B cell (primary cell): ENCODE data around the gene DIRAS3. TPM values are rescaled to one million over a fixed set of nuclear protein-coding genes. Genes with fewer than 3 reads are reported as not detected.

ENCODE experiments used
- ATAC-seq: fragments of 200-7000 bp; cut with Tn5 transposase; one replicate; pipeline ENCODE4 v1.10.0; 2021; ENCODE audit warnings: low read depth, mild to moderate bottlenecking, moderate number of reproducible peaks, moderate library complexity
- CTCF ChIA-PET: fragments of 350-600 bp; sonication (Branson Sonifier 250); formaldehyde crosslinking; loops from one replicate; lab custom pipeline; 2021; ENCODE audit warnings: antibody characterized with exemption, inconsistent platforms; lab: Charles Lee
- POLR2A ChIA-PET: fragments of 350-600 bp; sonication (Branson Sonifier 250); formaldehyde crosslinking; loops from one replicate; lab custom pipeline; 2021; ENCODE audit warnings: antibody characterized with exemption; lab: Charles Lee
- DNase-seq: peaks from one replicate; pipeline ENCODE4 v3.0.0; 2013
- H2AFZ ChIP-seq: 2 replicates; pipeline ENCODE4 v1.6.1; 2012; ENCODE audit warnings: mild to moderate bottlenecking, low read depth, low read length; ENCODE audit not compliant: insufficient read depth, poor library complexity, severe bottlenecking
- H3K27ac ChIP-seq, 2 donors: 1 replicate in 1 of 2; 2 replicates in 1 of 2; pipeline ENCODE4 v1.5.1; 2012 to 2013; ENCODE audit warnings: low read length in 2 of 2, mild to moderate bottlenecking in 2 of 2, moderate library complexity in 1 of 2
- H3K27me3 ChIP-seq, 4 experiments: fragments of 200-600 bp in 1 of 4; sonication (generic) in 1 of 4; replicated peaks in 1 of 4; 1 replicate in 2 of 4; 2 replicates in 2 of 4; pipeline versions ENCODE4 v1.6.1 to v1.7.0; 2013 to 2016; ENCODE audit warnings: low read length in 3 of 4, mild to moderate bottlenecking in 2 of 4, mixed read lengths in 1 of 4, moderate library complexity in 1 of 4; ENCODE audit not compliant: insufficient read depth in 4 of 4, control insufficient read depth in 3 of 4; ENCODE audit errors: control extremely low read depth in 1 of 4
- H3K36me3 ChIP-seq, 2 experiments: replicated peaks in 1 of 2; 1 replicate in 1 of 2; 2 replicates in 1 of 2; pipeline versions ENCODE4 v1.6.1 to v1.7.1; 2013; ENCODE audit warnings: low read length in 1 of 2; ENCODE audit not compliant: insufficient read depth in 2 of 2, control insufficient read depth in 1 of 2; ENCODE audit errors: control extremely low read depth in 1 of 2, extremely low read depth in 1 of 2
- H3K4me1 ChIP-seq, 2 donors: fragments of 200-600 bp in 1 of 2; sonication (generic) in 1 of 2; 1 replicate in 1 of 2; 2 replicates in 1 of 2; pipeline versions ENCODE4 v1.5.1 to v1.6.1; 2013 to 2017; ENCODE audit warnings: low read length in 2 of 2; ENCODE audit not compliant: control insufficient read depth in 2 of 2, insufficient read depth in 2 of 2
- H3K4me2 ChIP-seq: replicated peaks from 2 replicates; pipeline ENCODE3; 2012; ENCODE audit warnings: mild to moderate bottlenecking, low read depth, low read length; ENCODE audit not compliant: poor library complexity, severe bottlenecking
- H3K4me3 ChIP-seq, 5 experiments: fragments of 200-600 bp in 1 of 5; sonication (generic) in 1 of 5; 1 replicate in 3 of 5; 2 replicates in 2 of 5; pipeline versions ENCODE4 v1.5.1 to v1.7.0; 2011 to 2016; ENCODE audit warnings: low read length in 4 of 5, mild to moderate bottlenecking in 4 of 5, low read depth in 2 of 5, control low read depth in 1 of 5, moderate library complexity in 1 of 5; ENCODE audit not compliant: insufficient read depth in 1 of 5; ENCODE audit errors: control extremely low read depth in 1 of 5, extremely low read depth in 1 of 5
- H3K79me2 ChIP-seq: fragments of 200-600 bp; sonication (generic); one replicate; pipeline ENCODE4 v1.6.0; 2016; ENCODE audit warnings: low read length; ENCODE audit not compliant: control insufficient read depth, insufficient read depth
- H3K9ac ChIP-seq: fragments of 200-600 bp; sonication (generic); 2 replicates; pipeline ENCODE4 v1.6.1; 2017; ENCODE audit warnings: mild to moderate bottlenecking, low read length, moderate library complexity
- H3K9me3 ChIP-seq, 3 donors: one replicate each; pipeline versions ENCODE4 v1.6.1 to v1.7.1; 2013; ENCODE audit warnings: low read length in 2 of 3; ENCODE audit not compliant: control insufficient read depth in 2 of 3, insufficient read depth in 1 of 3; ENCODE audit errors: control extremely low read depth in 1 of 3
- H4K20me1 ChIP-seq: 2 replicates; pipeline ENCODE4 v1.6.0; 2012; ENCODE audit warnings: mild to moderate bottlenecking, low read length; ENCODE audit not compliant: insufficient read depth, control insufficient read depth, poor library complexity, severe bottlenecking
- H3K27ac Mint-ChIP-seq: one replicate; pipeline ENCODE4 v1.8.0; 2021; ENCODE audit warnings: mixed read lengths
- H3K27me3 Mint-ChIP-seq: one replicate; pipeline ENCODE4 v1.8.0; 2021; ENCODE audit warnings: mixed read lengths
- H3K4me1 Mint-ChIP-seq: one replicate; pipeline ENCODE4 v1.8.0; 2021; ENCODE audit warnings: mixed read lengths
- H3K4me3 Mint-ChIP-seq: one replicate; pipeline ENCODE4 v1.8.0; 2021; ENCODE audit warnings: mixed read lengths
- H3K9me3 Mint-ChIP-seq: one replicate; pipeline ENCODE4 v1.8.0; 2022; ENCODE audit warnings: mixed read lengths; ENCODE audit not compliant: insufficient read depth
- EZH2 ChIP-seq: IDR thresholded peaks from 2 replicates; pipeline ENCODE4 v1.6.1; 2012; ENCODE audit warnings: borderline replicate concordance, low read depth, mild to moderate bottlenecking, moderate library complexity, low read length; ENCODE audit not compliant: insufficient read depth, poor library complexity, severe bottlenecking
- WGBS: methylation state at CpG from one replicate; pipeline ENCODE4 v1.1.5; 2013; ENCODE audit warnings: missing lambda C conversion rate; ENCODE audit not compliant: insufficient coverage; 5-methylcytosine and 5-hydroxymethylcytosine counted together
- intact Hi-C: fragments of 100-400 bp; cut with micrococcal nuclease; formaldehyde crosslinking; loops from one replicate; pipeline ENCODE4 v1.10.0; 2022
- polyA plus RNA-seq: library from polyadenylated mRNA; depleted of rRNA; stranded (reverse); fragments of >200 nt; gene quantifications from 2 replicates; pipeline ENCODE4 v1.2.3, GENCODE V29; 2012
- total RNA-seq, 2 donors: library from RNA; stranded (reverse); fragments of 120-200 nt in 1 of 2; gene quantifications; 1 replicate in 1 of 2; 2 replicates in 1 of 2; pipeline versions ENCODE4 v1.2.3 to v1.2.4, GENCODE V29; 2013 to 2022
- TF ChIP-seq, protein P1 (sequence below): fragments of 200-600 bp; IDR thresholded peaks from one replicate; pipeline ENCODE4 v1.8.0; 2022; ENCODE audit warnings: antibody characterized with exemption, mild to moderate bottlenecking

Gene DIRAS3
- total and polyA plus RNA-seq, 2 donors (not counting 1 experiment from before 2014, with no cell fraction given): not detected

GRCh38 chr1:68016381-68016780 is 34.0 kb downstream of the DIRAS3 start:
- Mint-ChIP-seq H3K27me3 (no peaks in the 10 kb centered on the region), H3K4me3 (no peak overlapping the region), H3K27ac (no peak overlapping the region), H3K4me1 (no peaks in the 10 kb centered on the region), H3K9me3 (no peaks in the 10 kb centered on the region)
- CTCF ChIA-PET: no interaction called here
- Histone ChIP-seq H3K9ac (no peak overlapping the region), H2AFZ (no peak overlapping the region), H3K36me3 (no peaks in the 10 kb centered on the region), H3K4me2 (no peak overlapping the region), H3K27me3 (peaks cover 0 to 3% (median 0%) of the 10 kb centered on the region in 4 experiments), H3K27ac (no peak overlapping the region), H3K4me1 (no peaks in the 10 kb centered on the region), H3K79me2 (no peaks in the 10 kb centered on the region), H3K4me3 (no peak overlapping the region), H3K9me3 (no peaks in the 10 kb centered on the region), H4K20me1 (no peaks in the 10 kb centered on the region)
- 87% methylated on average over 2 of the region's 2 CpGs for WGBS
- ATAC-seq: no peak
- TF ChIP-seq, protein P1, sequence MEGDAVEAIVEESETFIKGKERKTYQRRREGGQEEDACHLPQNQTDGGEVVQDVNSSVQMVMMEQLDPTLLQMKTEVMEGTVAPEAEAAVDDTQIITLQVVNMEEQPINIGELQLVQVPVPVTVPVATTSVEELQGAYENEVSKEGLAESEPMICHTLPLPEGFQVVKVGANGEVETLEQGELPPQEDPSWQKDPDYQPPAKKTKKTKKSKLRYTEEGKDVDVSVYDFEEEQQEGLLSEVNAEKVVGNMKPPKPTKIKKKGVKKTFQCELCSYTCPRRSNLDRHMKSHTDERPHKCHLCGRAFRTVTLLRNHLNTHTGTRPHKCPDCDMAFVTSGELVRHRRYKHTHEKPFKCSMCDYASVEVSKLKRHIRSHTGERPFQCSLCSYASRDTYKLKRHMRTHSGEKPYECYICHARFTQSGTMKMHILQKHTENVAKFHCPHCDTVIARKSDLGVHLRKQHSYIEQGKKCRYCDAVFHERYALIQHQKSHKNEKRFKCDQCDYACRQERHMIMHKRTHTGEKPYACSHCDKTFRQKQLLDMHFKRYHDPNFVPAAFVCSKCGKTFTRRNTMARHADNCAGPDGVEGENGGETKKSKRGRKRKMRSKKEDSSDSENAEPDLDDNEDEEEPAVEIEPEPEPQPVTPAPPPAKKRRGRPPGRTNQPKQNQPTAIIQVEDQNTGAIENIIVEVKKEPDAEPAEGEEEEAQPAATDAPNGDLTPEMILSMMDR: no peak
- no peak for TF ChIP-seq EZH2
- no peak for DNase-seq
- intact Hi-C loops: no loop called here
- POLR2A ChIA-PET: no interaction called here

- H3K27me3 ChIP-seq: peaks cover 0 to 3% (median 0%) of the 10 kb centered on the region in 4 experiments
- H3K4me1 ChIP-seq: no peaks in the 10 kb centered on the region
- TF ChIP-seq, protein P1: no peak
- TF ChIP-seq EZH2: no peak
- no peak for DNase-seq
- no peak overlapping the region for H3K4me2 ChIP-seq
- no peak for ATAC-seq
- Mint-ChIP-seq H3K4me3 (no peak overlapping the region), H3K27ac (no peak overlapping the region), H3K9me3 (no peaks in the 10 kb centered on the region), H3K27me3 (no peaks in the 10 kb centered on the region), H3K4me1 (no peaks in the 10 kb centered on the region)
- no peak overlapping the region for H2AFZ ChIP-seq
- ChIA-PET POLR2A (no interaction called here), CTCF (no interaction called here)
- no peak overlapping the region for H3K9ac ChIP-seq
- intact Hi-C loops: no loop called here
- H4K20me1 ChIP-seq: no peaks in the 10 kb centered on the region
- no peak overlapping the region for H3K27ac ChIP-seq
- H3K79me2 ChIP-seq: no peaks in the 10 kb centered on the region
- H3K9me3 ChIP-seq: no peaks in the 10 kb centered on the region
- H3K4me3 ChIP-seq: no peak overlapping the region
- no peaks in the 10 kb centered on the region for H3K36me3 ChIP-seq
- WGBS: 100% methylated on average over 1 of the region's 3 CpGs
Observed at GRCh38 chr1:68015971-68016370, 34.5 kb downstream of the DIRAS3 start.
